ENCODE results near the gene GAB2.
"Not testable (repeated sequence)": the region's sequence is repeated elsewhere in the genome, so short reads cannot be mapped to it uniquely, and the experiment has no call there.

The GAB2 gene

DNA sequence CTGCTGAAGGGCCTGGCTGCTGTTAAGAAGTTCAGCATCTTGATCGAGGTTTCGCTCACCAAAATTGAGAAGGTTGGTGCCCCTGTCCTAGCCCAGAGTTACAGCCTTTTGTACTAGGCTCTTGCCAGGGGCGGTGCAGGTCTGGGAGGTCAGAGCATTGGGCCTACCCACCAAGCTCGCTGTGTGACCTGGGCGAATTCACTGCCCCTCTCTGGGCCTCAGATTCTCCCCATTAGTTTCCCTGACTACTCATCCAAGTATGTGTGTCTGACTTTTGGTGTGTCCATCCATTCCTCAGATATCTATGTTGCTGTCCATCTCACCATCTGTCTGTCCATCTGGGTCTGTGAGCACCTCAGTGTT, 218.0 kb downstream of the GAB2 start:
- DNase-seq = no peak

DNA sequence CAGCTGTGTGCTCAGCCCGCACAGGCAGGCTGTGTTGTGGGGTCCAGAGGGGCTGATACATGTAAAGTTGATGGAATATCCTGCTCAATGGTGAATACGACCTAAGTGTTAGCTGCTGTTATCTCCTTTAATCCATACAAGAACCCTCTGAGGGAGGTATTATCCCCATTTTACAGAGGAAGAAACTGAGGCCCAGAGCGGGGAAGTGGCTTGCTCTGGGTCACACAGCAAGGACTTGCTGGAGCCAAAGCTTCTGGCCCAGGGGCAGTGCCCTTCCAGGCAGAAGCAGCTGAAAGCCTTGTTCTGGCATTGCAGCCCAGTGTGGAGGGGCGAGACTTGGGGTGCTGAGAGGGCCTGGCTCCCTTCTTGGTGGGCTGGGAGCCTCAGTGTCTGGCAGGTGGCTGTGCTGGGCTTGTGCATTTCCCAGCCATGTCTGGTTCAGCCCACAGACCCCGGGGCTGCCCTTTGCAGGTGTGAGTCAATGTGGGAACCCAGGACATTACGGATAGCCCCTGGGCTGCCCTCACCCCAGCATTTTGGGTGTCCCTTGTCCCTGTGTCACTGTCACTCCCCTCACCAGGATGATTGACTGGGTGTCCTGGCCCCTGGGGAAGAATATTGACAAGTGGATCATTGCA, 218.5 kb downstream of the GAB2 start:
- no peak for DNase-seq

DNA sequence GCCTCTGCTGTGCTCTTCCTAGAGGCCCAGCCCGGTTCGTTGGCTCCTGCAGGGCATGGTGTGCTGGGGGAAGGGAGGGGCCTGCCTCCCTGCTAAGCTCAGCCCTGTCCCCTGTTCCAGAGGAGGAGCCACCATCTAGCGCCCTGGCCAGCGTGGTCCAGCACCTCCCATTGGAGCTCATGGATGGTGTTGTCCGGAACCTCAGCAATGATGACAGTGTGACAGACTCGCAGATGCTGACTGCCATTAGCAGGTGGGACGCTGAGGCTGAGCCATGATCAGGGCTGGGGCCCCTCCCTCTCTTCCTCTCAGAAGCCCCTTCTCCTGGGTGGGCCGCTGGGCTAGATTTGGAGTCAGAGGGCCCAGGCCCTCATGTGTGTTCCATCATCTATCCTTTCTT, 219.8 kb downstream of the GAB2 start:
- no peak for DNase-seq

DNA sequence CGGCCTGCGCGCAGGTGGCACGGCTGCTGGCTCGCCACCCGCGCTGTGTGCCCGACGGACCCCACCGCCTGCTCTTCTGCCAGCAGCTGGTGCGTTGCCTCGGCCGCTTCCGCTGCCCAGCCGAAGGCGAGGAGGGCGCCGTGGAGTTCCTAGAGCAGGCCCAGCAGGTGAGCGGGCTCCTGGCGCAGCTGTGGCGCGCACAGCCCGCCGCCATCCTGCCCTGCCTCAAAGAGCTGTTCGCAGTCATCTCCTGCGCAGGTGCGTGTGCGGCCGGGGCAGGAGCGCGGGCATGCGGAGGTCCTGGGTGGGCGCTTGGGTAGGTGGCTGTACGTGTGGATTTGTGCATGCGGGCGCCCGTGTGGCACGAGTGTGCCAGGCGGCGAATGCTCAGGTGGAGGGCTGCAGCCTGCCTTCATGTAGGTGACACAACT, 220.9 kb downstream of the GAB2 start:
- DNase-seq = no peak

DNA sequence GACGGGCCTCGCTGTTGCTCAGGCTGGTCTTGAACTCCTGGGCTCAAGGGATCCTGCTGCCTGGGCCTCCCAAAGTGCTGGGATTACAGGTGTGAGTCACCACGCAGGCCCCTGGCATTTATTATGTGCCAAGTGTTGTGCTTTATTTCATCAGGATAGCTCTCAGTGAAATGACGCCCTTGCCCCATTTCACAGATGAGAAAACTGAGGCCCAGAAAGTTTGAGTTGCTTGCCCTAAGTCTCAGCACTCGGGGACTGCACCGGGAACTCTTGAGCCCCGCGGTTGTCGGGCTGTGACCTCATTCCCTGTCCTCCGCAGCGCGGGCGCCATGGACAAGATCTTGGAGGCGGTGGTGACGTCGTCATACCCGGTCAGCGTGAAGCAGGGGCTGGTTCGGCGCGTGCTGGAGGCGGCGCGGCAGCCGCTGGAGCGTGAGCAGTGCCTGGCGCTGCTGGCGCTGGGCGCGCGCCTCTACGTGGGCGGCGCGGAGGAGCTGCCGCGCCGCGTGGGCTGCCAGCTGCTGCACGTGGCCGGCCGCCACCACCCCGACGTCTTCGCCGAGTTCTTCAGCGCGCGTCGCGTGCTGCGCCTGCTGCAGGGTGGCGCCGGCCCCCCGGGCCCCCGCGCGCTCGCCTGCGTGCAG, 221.6 kb downstream of the GAB2 start:
- DNase-seq = no peak

- no peak for DNase-seq
Observed at GRCh38 chr11:78194490-78194889, 223.1 kb downstream of the GAB2 start.

DNA sequence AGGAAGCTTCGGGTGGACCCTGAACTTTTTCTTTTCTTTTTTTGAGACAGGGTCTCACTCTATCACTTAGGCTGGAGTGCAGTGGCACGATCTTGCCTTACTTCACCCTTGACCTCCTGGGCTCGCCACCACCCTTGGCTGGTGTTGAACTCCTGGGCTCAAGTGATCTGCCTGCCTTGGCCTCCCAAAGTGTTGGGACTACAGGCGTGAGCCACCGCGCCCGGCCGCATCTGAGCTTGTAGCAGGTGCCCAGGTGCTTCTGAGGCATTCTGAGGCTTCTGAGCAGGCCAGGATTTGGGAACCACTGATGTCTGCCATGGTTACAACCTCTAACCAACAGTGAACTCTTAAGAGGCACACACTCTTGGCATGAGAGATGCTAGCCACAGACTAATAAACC, 223.8 kb downstream of the GAB2 start:
- no peak for DNase-seq

DNA sequence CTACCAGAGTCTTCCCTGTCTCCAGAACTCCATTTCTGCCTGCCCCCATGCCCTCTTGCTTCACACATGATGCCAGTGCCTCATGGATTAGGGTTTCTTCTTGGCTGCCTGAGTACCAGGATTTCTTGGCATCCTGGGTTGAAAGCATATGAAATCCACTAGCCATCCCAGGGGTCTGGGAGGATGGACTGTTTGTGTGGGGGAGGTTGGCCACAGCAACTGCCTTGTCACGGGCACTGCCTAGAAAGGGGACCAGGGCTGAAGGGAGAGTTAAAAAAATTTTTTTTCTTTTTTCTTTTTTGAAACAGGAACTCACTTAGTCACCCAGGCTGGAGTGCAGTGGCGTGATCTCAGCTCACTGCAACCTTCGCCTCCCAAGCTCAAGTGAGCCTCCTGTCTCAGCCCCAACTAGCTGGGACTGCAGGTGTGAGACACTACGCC, 224.7 kb downstream of the GAB2 start:
- DNase-seq = no peak

GRCh38 chr11:78192223-78192719, 225.3 kb downstream of the GAB2 start:
- no peak for DNase-seq

DNA sequence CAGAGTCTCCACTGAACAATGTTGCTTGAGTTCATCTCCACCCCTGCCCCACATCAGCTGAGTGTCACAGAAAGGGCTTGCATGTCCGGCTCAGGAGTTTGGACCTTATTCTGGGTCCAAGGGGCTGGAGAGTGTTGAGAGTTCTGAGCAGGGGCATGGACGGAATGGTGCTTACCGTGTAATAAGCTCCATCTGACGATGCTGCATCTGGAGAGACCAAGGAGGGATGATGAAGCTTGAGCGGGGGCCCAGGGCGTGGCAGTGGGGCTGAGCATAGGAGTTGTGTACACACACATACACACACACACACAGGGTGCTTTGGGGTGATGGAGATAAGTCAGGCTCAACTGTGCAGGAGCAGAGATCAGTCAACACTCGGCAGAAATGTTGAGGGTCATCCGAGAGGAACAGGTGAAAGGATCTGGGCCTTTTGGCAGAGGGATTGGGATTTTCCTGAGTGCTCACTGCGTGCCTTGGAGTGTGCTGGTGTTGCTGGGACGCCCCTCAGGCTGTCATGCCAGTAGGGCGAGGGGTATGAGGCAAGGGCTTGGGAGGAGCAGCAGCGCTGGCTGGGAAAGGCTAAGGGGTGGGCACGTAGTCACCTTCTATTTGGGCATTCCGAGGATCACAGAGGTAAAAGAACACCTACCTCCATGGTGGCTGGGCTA, 226.6 kb downstream of the GAB2 start:
- no peak for DNase-seq

GRCh38 chr11:78190374-78190773, 227.2 kb downstream of the GAB2 start:
- DNase-seq = no peak

DNA sequence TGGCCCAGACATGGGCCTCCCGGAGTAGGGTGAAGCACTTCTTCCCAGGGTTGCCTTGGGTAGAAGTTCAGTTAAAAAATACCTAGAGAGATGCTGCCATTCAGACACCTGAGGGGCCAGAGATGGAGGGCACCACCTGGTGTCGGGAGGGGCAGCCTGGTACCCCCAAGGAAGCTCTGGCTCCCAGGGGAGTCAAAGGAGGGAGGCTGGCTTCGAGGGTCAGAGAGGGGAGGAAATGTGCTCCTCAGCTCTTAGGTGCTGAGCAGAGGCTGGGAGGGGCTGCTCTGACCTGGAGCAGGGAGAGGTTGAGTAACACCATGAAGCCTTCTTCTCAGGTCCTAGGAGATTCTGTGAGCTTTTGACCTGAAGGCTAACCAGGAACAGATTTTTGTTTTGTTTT, 227.8 kb downstream of the GAB2 start:
- no peak for DNase-seq

GRCh38 chr11:78189174-78189724, 228.4 kb downstream of the GAB2 start:
- no peak for DNase-seq

DNA sequence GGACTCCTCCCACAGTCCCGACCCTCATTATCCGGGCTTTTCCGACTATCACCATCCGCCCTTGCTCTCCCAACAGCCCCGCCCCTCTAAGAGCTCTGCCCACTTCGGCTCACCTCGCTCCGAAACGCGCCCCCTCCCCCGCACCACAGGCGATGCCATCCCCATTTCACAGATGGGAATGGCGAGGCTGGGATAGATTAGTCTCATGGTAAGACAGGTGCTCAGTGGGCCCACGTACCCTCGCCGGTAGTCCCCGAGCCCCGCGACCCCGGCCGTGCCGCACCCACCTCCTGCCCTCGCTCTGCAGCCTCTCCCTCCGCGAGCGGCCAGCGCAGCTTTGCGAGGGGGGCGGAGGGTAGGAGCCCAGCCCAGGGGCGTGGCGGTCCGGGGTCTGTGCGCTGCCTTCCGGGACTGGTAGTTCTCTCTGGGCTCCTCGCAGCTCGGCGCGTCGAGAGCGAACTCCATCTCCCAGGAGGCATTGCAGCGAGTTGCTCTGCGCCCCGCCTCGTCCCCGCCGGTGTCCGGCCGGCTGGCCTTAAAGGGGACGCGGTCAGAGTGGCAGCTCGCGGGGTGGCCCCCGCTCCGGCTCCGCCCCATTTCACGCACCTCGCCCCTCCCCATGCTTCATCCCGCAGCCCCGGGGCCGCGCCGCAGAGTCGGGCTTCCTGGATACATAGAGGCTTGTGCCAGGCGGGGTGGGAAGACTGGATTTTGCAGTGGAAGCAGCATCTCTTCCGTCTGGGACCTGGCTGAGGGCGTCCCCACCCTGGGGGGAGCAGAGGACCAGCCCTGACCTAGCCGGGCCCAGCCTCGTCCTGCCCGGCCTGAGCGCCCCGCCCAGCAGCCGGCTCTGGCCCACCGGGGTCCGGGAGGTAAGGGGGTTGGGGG, 229.1 kb downstream of the GAB2 start, which contains the start of the genes KCTD21 and USP35:
TSS of gene KCTD21 (minus strand) at position 341 of the 888 bp plus-strand sequence. CDS start 14,072 bp downstream, outside the sequence.
TSS of gene USP35 (plus strand) at position 634 of the 888 bp plus-strand sequence. CDS start 7,327 bp downstream, outside the sequence.
- peak; percentile 97 for DNase-seq

GRCh38 chr11:78187366-78188285, 230.0 kb downstream of the GAB2 start:
- no peak for DNase-seq

DNA sequence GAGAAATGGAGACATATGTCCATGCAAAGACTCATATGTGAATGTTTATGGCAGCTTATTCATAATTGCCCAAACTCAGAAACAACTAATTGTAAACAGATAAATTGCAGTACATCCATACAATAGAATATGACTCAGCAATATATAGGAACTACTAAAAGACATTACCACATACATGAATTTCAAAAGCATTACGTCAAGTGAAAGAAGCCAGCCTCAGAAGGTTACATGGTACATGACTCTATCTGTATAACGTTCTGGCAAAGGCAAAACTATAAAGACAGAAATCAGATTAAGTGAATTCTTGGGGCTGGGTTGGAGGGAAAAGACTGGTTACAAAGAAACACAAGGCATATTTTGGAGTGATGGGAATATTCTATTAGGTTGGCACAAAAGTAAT, 236.4 kb downstream of the GAB2 start:
- DNase-seq = no peak

GRCh38 chr11:78180751-78181150, 236.9 kb downstream of the GAB2 start:
- DNase-seq = no peak

DNA sequence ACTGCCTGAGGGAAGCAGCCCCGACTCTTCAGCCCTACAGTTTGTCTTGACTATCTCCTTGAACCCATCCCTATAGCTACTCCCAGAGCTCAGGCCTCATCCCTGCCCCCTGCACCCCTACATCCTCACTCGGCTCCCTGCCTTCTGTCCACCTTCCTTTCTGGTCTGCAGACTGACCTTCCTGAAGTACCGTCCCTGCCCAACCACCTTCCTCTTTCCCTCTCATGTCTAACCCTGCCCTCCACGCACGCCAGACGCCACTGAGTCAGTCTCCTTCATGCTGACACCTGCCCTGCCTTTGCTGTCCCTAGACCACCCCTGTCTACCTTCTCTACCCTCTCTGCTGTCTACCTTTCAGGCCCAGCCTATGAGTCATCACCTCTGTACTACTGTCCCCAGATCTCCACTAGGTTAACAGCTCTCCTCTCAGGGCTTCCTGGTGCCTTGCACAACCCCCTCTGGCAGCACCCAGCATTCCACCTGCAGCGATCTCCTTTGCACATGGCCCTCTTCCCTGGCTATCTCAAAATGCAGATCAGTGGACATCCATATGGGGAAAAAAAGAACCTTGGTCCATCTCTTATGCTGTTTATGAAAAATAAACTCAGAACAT, 238.1 kb downstream of the GAB2 start:
- DNase-seq = no peak

- DNase-seq = no peak
Observed at GRCh38 chr11:78177216-78177615, 240.4 kb downstream of the GAB2 start.

DNA sequence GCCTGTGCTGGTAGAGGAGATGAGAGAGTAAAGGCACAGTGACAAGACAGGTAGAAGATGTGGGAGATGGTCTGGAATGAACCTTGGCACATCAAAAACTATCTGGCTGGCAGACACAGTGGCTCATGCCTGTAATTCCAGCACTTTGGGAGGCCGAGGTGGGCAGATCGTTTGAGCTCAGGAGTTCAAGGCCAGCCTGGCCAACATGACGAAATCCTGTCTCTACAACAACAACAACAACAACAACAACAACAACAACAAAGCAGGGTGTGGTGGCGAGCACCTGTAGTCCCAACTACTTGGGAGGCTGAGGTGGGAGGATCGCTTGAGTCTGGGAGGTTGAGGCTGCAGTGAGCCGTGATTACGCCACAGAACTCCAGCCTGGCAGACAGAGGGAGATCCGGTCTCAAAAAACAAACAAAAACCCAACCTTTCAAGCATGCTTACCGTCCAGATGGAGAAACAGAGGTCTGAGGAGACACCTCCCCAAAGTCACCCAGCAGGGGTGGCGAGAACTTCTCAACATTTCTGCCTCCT, 240.9 kb downstream of the GAB2 start:
- DNase-seq = no peak

GRCh38 chr11:78175862-78176261, 241.8 kb downstream of the GAB2 start:
- not testable (repeated sequence) for DNase-seq
